ENCODE results near the gene PLCH1. TPM values are rescaled to one million over a fixed set of nuclear protein-coding genes. Genes with fewer than 3 reads are reported as not detected.
A peak's percentile ranks its signal among the peaks of the same experiment; 100 is the strongest.

The PLCH1 gene
- total RNA-seq, 1 experiment from 2014 or later, result 0.12 TPM

GRCh38 chr3:155785662-155786295 is 40.9 kb upstream of the PLCH1 start:
- peaks cover 5% of the 10 kb centered on the region for H3K36me3 Mint-ChIP-seq (ENCODE audit: insufficient read depth, unreplicated experiment)
- BruUV-seq (replicated peaks), result no TSS peak
- H3K27ac Mint-ChIP-seq (ENCODE audit: low read depth, unreplicated experiment), result no peak overlapping the region
- H3K4me1 Mint-ChIP-seq (ENCODE audit: insufficient read depth, unreplicated experiment), result no peaks in the 10 kb centered on the region
- TF ChIP-seq, protein P1, sequence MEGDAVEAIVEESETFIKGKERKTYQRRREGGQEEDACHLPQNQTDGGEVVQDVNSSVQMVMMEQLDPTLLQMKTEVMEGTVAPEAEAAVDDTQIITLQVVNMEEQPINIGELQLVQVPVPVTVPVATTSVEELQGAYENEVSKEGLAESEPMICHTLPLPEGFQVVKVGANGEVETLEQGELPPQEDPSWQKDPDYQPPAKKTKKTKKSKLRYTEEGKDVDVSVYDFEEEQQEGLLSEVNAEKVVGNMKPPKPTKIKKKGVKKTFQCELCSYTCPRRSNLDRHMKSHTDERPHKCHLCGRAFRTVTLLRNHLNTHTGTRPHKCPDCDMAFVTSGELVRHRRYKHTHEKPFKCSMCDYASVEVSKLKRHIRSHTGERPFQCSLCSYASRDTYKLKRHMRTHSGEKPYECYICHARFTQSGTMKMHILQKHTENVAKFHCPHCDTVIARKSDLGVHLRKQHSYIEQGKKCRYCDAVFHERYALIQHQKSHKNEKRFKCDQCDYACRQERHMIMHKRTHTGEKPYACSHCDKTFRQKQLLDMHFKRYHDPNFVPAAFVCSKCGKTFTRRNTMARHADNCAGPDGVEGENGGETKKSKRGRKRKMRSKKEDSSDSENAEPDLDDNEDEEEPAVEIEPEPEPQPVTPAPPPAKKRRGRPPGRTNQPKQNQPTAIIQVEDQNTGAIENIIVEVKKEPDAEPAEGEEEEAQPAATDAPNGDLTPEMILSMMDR (IDR thresholded peaks at IDR 0.05; ENCODE audit: unreplicated experiment), result no peak
- no peak overlapping the region for H3K4me3 Mint-ChIP-seq (ENCODE audit: unreplicated experiment)
- no peaks in the 10 kb centered on the region for H3K27me3 Mint-ChIP-seq (ENCODE audit: insufficient read depth, unreplicated experiment)
- CTCF ChIA-PET, result interaction anchor here (1.2 kb wide), 1 partner anchor 20 kb away, joined by 3 read pairs; the partner anchor contains the start of gene C3orf33
- POLR2A ChIA-PET, result interaction anchor here (0.6 kb wide), 2 partner anchors 26 to 111 kb away, joined by 3 to 6 read pairs; no protein-coding TSS in a partner anchor
- H3K9me3 Mint-ChIP-seq (ENCODE audit: unreplicated experiment), result peaks cover 6% of the 10 kb centered on the region
- peak; percentile 26 for DNase-seq (ENCODE audit: unreplicated experiment)
- intact Hi-C loops (cut with micrococcal nuclease), result no loop called here

DNA sequence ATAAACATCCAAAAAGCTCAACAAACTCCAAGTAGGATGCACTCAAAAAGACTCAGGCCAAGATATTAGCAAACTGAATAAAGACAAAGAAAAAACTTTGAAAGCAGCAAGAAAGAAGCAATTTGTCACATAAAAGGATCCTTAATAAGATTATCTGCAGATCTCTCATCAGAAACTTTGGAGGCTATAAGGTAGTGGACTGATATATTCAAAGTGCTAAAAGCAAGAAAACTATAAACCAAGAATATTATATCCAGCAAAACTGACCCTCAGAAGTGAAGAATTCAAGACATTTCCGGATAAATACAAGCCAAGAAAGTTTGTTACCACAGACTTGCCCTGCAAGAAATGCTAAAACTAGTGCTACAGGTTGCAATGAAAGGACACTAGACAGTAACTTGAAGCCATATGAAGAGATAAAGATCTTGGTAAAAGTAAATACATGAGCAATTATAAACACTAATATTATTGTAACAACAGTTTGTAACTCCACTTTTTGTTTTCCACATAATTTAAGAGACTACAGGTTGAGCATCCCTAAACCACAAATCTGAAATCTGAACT is 37.6 kb upstream of the PLCH1 start:
- no peak for DNase-seq (ENCODE audit: unreplicated experiment)
- ChIA-PET POLR2A (interaction anchor here (0.6 kb wide), 1 partner anchor 1667 kb away, joined by 4 read pairs; no protein-coding TSS in a partner anchor), CTCF (interaction anchor here (0.6 kb wide), 1 partner anchor 170 kb away, joined by 3 read pairs; no protein-coding TSS in a partner anchor)
- intact Hi-C loops (cut with micrococcal nuclease), result no loop called here
- H3K4me1 Mint-ChIP-seq (ENCODE audit: insufficient read depth, unreplicated experiment), result peaks cover 5% of the 10 kb centered on the region
- no peak overlapping the region for H3K27ac Mint-ChIP-seq (ENCODE audit: low read depth, unreplicated experiment)
- no peak overlapping the region for H3K4me3 Mint-ChIP-seq (ENCODE audit: unreplicated experiment)
- H3K27me3 Mint-ChIP-seq (ENCODE audit: insufficient read depth, unreplicated experiment), result no peaks in the 10 kb centered on the region
- no TSS peak for BruUV-seq (replicated peaks)
- peaks cover 5% of the 10 kb centered on the region for H3K36me3 Mint-ChIP-seq (ENCODE audit: insufficient read depth, unreplicated experiment)
- TF ChIP-seq, protein P1 (IDR thresholded peaks at IDR 0.05; ENCODE audit: unreplicated experiment), result no peak
- peaks cover 6% of the 10 kb centered on the region for H3K9me3 Mint-ChIP-seq (ENCODE audit: unreplicated experiment)

GRCh38 chr3:155780291-155780690 is 35.4 kb upstream of the PLCH1 start:
- H3K4me3 Mint-ChIP-seq (ENCODE audit: unreplicated experiment), result no peak overlapping the region
- peaks cover 6% of the 10 kb centered on the region for H3K9me3 Mint-ChIP-seq (ENCODE audit: unreplicated experiment)
- H3K27ac Mint-ChIP-seq (ENCODE audit: low read depth, unreplicated experiment), result no peak overlapping the region
- peaks cover 5% of the 10 kb centered on the region for H3K4me1 Mint-ChIP-seq (ENCODE audit: insufficient read depth, unreplicated experiment)
- CTCF ChIA-PET, result interaction anchor here (0.6 to 2.3 kb wide), 3 partner anchors 26 to 80 kb away, joined by 4 to 9 read pairs (median 4); partner anchors contain the start of gene C3orf33
- BruUV-seq (replicated peaks), result no TSS peak
- no peak for DNase-seq (ENCODE audit: unreplicated experiment)
- TF ChIP-seq, protein P1 (IDR thresholded peaks at IDR 0.05; ENCODE audit: unreplicated experiment), result no peak
- POLR2A ChIA-PET, result interaction anchor here (0.8 to 1.1 kb wide), 3 partner anchors 26 to 73 kb away, joined by 3 to 4 read pairs (median 3); partner anchors contain the start of gene C3orf33
- intact Hi-C loops (cut with micrococcal nuclease), result no loop called here
- no peaks in the 10 kb centered on the region for H3K27me3 Mint-ChIP-seq (ENCODE audit: insufficient read depth, unreplicated experiment)
- peaks cover 5% of the 10 kb centered on the region for H3K36me3 Mint-ChIP-seq (ENCODE audit: insufficient read depth, unreplicated experiment)

DNA sequence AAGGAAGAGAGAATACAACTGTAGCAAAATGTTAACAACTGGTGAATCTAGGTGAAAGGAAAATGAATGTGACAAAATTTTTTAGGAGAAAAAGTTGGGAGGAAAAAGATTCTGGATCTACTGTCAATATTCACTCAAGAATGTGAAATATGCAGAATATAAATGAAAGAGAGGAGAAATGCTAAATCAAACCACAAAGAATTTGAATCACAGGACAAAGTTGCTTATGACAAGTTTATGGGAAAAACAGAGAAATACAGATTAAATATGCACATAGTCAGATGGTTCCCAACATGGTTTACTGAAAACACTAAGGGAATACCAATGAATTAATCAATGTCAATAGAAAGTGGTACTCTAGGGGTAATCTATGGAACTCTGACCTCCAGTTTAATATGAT is 33.6 kb upstream of the PLCH1 start:
- ChIA-PET CTCF (no interaction called here), POLR2A (no interaction called here)
- intact Hi-C loops (cut with micrococcal nuclease), result no loop called here
- no peak for DNase-seq (ENCODE audit: unreplicated experiment)
- H3K27ac Mint-ChIP-seq (ENCODE audit: low read depth, unreplicated experiment), result no peak overlapping the region
- H3K4me1 Mint-ChIP-seq (ENCODE audit: insufficient read depth, unreplicated experiment), result peaks cover 5% of the 10 kb centered on the region
- no TSS peak for BruUV-seq (replicated peaks)
- no peak overlapping the region for H3K4me3 Mint-ChIP-seq (ENCODE audit: unreplicated experiment)
- peaks cover 14% of the 10 kb centered on the region for H3K36me3 Mint-ChIP-seq (ENCODE audit: insufficient read depth, unreplicated experiment)
- TF ChIP-seq, protein P1 (IDR thresholded peaks at IDR 0.05; ENCODE audit: unreplicated experiment), result no peak
- H3K9me3 Mint-ChIP-seq (ENCODE audit: unreplicated experiment), result peaks cover 6% of the 10 kb centered on the region
- H3K27me3 Mint-ChIP-seq (ENCODE audit: insufficient read depth, unreplicated experiment), result no peaks in the 10 kb centered on the region
